Activated CD4-positive, alpha-beta T cell treated with anti-CD3 and anti-CD28 coated beads for 36 hours (primary cell): Measurements from ENCODE around the gene LATS1. TPM values are rescaled to one million over a fixed set of nuclear protein-coding genes. Genes with fewer than 3 reads are reported as not detected.

Source experiments
- ATAC-seq: fragments of 200-7000 bp; cut with Tn5 transposase; one replicate; pipeline ENCODE4 v1.10.0; 2021; ENCODE audit warnings: mild to moderate bottlenecking, moderate library complexity
- CTCF ChIA-PET: fragments of 350-600 bp; sonication (Branson Sonifier 250); formaldehyde crosslinking; loops from one replicate; lab custom pipeline; 2021; ENCODE audit warnings: antibody characterized with exemption; lab: Charles Lee
- POLR2A ChIA-PET: fragments of 350-600 bp; sonication (Branson Sonifier 250); formaldehyde crosslinking; loops from one replicate; lab custom pipeline; 2021; ENCODE audit warnings: antibody characterized with exemption, inconsistent platforms; lab: Charles Lee
- DNase-seq: peaks from one replicate; pipeline ENCODE4 v3.0.0-alpha.2; 2020
- H3K27ac Mint-ChIP-seq: one replicate; pipeline ENCODE4 v1.8.0; 2021; ENCODE audit warnings: mixed read lengths
- H3K27me3 Mint-ChIP-seq: one replicate; pipeline ENCODE4 v1.8.0; 2021; ENCODE audit warnings: mixed read lengths
- H3K36me3 Mint-ChIP-seq: one replicate; pipeline ENCODE4 v1.8.0; 2021; ENCODE audit warnings: low read depth, mixed read lengths
- H3K4me1 Mint-ChIP-seq: one replicate; pipeline ENCODE4 v1.8.0; 2021; ENCODE audit warnings: mixed read lengths
- H3K4me3 Mint-ChIP-seq: one replicate; pipeline ENCODE4 v1.8.0; 2021; ENCODE audit warnings: mild to moderate bottlenecking, moderate library complexity, mixed read lengths
- H3K9me3 Mint-ChIP-seq: one replicate; pipeline ENCODE4 v1.8.0; 2021; ENCODE audit warnings: low read depth, mixed read lengths
- intact Hi-C, 2 experiments: fragments of 100-400 bp; cut with DNase I in 1 of 2; cut with micrococcal nuclease in 1 of 2; formaldehyde crosslinking; loops; one replicate each; pipeline versions ENCODE4 v1.14.2 to v1.15.1; 2022 to 2024; cut with DNase I, micrococcal nuclease
- total RNA-seq, 2 experiments: library from RNA; stranded (reverse); gene quantifications; one replicate each; pipeline ENCODE4 v1.2.3, GENCODE V29; 2021

Gene LATS1
- total RNA-seq, 2 experiments from 2014 or later = 21.2 to 23.5 TPM

DNA sequence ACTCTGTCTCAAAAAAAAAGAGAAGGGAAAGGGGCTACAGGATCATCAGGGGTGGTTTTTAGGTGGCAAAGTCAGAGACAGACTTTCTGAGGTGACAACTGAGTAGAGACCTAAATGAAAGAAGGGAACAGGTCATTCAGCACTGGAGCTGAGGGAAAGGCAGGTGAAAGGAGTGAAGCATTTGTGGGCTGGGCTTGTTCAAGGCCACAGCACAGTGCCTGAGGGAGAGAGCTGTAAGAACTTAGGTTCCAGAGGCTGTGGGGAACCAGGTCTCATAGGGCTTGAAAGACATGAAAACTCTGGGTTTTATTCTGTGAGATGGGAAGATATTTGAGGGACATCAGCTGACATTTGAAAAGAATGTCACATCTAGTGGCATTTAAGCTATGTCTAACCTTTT, 90.2 kb downstream of the LATS1 start:
- ATAC-seq = no peak
- H3K27me3 Mint-ChIP-seq = no peaks in the 10 kb centered on the region

DNA sequence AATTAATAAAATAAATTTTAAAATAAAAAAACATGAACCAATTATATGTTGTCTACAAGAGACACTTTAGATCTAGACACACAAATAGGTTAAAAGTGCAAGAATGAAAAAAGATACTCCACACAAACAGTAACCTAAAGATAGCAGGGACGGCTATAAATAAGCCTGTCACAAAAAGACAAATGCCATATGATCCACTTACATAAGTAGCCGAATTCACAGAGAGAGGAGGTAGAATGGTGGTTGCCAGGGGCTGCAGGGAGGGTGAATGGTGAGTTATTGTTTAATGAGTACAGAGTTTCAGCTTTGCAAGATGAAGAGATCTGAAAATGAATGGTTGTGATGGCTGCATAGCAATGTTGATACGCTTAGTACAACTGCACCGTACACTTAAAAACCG, 102.1 kb downstream of the LATS1 start:
- H3K4me1 Mint-ChIP-seq = peaks cover 4% of the 10 kb centered on the region
- DNase-seq (no peak), ATAC-seq (no peak)
- no peak overlapping the region for H3K4me3 Mint-ChIP-seq
- H3K9me3 Mint-ChIP-seq = no peaks in the 10 kb centered on the region
- no peak overlapping the region for H3K27ac Mint-ChIP-seq
- peaks cover 39% of the 10 kb centered on the region for H3K36me3 Mint-ChIP-seq
- intact Hi-C loops = no loop called here
- ChIA-PET CTCF (interaction anchor here (0.6 kb wide), 1 partner anchor 45 kb away, joined by 3 read pairs; no protein-coding TSS in a partner anchor), POLR2A (no interaction called here)
- H3K27me3 Mint-ChIP-seq = no peaks in the 10 kb centered on the region

More for the DNA sequence above, 90.2 kb downstream of the LATS1 start:
- no peak overlapping the region for H3K4me3 Mint-ChIP-seq
- peak overlapping the region; percentile 15 for H3K27ac Mint-ChIP-seq
- peaks cover 7% of the 10 kb centered on the region for H3K4me1 Mint-ChIP-seq
- ChIA-PET POLR2A (no interaction called here), CTCF (interaction anchor here (0.6 kb wide), 1 partner anchor 1462 kb away, joined by 3 read pairs; no protein-coding TSS in a partner anchor)
- intact Hi-C loops = no loop called here
- peaks cover 24% of the 10 kb centered on the region for H3K36me3 Mint-ChIP-seq
- no peaks in the 10 kb centered on the region for H3K9me3 Mint-ChIP-seq
- no peak for DNase-seq

DNA sequence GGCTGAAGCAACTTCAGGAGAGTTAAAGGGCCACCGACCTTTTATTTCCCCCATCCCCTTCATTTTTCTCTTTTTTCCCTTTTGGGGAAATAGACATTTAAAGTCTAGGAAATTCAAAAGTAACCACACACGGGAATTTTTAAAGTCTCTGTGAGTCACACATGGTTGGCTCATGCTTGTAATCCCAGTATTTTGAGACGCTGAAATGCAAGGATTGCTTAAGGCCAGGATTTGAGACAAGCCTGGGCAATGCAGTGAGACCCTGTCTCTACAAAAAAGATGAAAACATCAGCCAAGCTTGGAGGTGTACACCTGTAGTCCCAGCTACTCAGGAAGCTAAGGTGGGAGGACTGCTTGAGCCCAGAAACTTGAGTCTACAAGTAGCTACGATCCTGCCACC, 103.6 kb downstream of the LATS1 start:
- intact Hi-C loops = no loop called here
- no peaks in the 10 kb centered on the region for H3K9me3 Mint-ChIP-seq
- no peak for DNase-seq
- H3K4me1 Mint-ChIP-seq = peaks cover 6% of the 10 kb centered on the region
- POLR2A ChIA-PET = no interaction called here
- H3K27me3 Mint-ChIP-seq = no peaks in the 10 kb centered on the region
- no peak overlapping the region for H3K4me3 Mint-ChIP-seq
- no peak for ATAC-seq
- H3K36me3 Mint-ChIP-seq = peaks cover 29% of the 10 kb centered on the region
- H3K27ac Mint-ChIP-seq = no peak overlapping the region
- CTCF ChIA-PET = interaction anchor here (1.4 kb wide), 1 partner anchor 11 kb away, joined by 3 read pairs; no protein-coding TSS in a partner anchor

DNA sequence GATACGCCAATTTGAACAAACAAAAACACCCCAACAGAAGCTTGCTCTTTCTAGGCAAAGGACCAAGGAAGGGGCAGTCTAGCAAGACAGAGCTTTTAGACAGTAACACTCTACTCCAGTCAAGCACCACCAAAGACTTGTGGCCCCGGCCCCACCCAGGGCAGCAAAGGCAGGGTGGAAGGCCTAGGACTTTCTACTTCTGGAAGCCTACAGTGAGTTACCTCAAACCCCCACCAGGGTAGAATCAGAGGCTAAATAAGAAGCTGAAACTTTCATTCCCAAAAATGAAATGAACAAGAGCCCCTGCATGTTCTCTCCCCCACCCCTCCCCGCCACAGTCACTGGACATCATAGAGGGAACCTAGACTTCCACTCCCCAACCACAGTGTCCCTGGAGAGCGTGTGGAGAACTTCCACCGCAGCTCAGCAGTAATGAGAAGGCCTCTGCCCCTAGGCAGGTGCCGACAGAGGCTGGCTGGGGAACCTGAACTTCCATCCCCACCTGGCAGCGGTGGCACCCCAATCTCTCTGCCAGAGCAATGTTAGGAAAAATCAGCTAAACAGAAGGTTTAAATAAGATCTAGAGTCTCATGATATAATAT, 109.4 kb downstream of the LATS1 start:
- ATAC-seq = no peak
- H3K4me3 Mint-ChIP-seq = no peak overlapping the region
- peaks cover 8% of the 10 kb centered on the region for H3K4me1 Mint-ChIP-seq
- ChIA-PET CTCF (interaction anchor here (0.6 to 1.1 kb wide), 4 partner anchors 9 to 816 kb away, joined by 3 to 5 read pairs (median 4); no protein-coding TSS in a partner anchor), POLR2A (no interaction called here)
- intact Hi-C loops = no loop called here
- no peaks in the 10 kb centered on the region for H3K27me3 Mint-ChIP-seq
- no peak overlapping the region for H3K27ac Mint-ChIP-seq
- peaks cover 12% of the 10 kb centered on the region for H3K36me3 Mint-ChIP-seq
- H3K9me3 Mint-ChIP-seq = no peaks in the 10 kb centered on the region
- no peak for DNase-seq

Other genes starting within 250 kb of the LATS1 start
- 10 to 100 TPM; 72.2 to 89.9 TPM for gene ZC3H12D, start 233.1 kb downstream of the LATS1 start, total RNA-seq
- 10 to 100 TPM; 22.6 to 26.8 TPM for gene PPIL4, start 172.1 kb downstream of the LATS1 start, total RNA-seq
- 10 to 100 TPM; 15.9 to 17.3 TPM for gene GINM1, start 151.7 kb downstream of the LATS1 start, total RNA-seq
- gene KATNA1, start 69.4 kb downstream of the LATS1 start, total RNA-seq = 10 to 100 TPM; 18.1 to 21.6 TPM
- 10 to 100 TPM; 80.5 to 89.4 TPM for gene NUP43, start 28.4 kb upstream of the LATS1 start, total RNA-seq
- gene PCMT1, start 31.6 kb upstream of the LATS1 start, total RNA-seq = 10 to 100 TPM; 90.1 to 91.3 TPM
- 1 to 10 TPM; 5.1 TPM for gene LRP11, start 146.3 kb upstream of the LATS1 start, total RNA-seq
- gene RAET1E, start 180.0 kb upstream of the LATS1 start, total RNA-seq = not detected
- gene RAET1G, start 205.0 kb upstream of the LATS1 start, total RNA-seq = not detected
- gene ULBP2, start 223.9 kb upstream of the LATS1 start, total RNA-seq = under 1 TPM; 0.32 to 0.43 TPM
- 1 to 10 TPM; 2.7 to 5.0 TPM for gene ULBP1, start 245.8 kb upstream of the LATS1 start, total RNA-seq